GM23248 (cell line): ENCODE data around the gene CLPSL2.

ENCODE experiments used
- EZH2 ChIP-seq: fragments of 200-600 bp; sonication (generic); IDR thresholded peaks from 2 replicates; pipeline ENCODE4 v1.6.1; 2018; ENCODE audit warnings: antibody characterized with exemption, mild to moderate bottlenecking; ENCODE audit not compliant: insufficient read depth, poor library complexity, severe bottlenecking
- EZH2phosphoT487 ChIP-seq: fragments of 200-600 bp; sonication (generic); IDR thresholded peaks from 2 replicates; pipeline ENCODE4 v1.6.1; 2018; ENCODE audit warnings: antibody characterized with exemption, moderate library complexity, mild to moderate bottlenecking, low read depth; ENCODE audit not compliant: insufficient read depth

DNA sequence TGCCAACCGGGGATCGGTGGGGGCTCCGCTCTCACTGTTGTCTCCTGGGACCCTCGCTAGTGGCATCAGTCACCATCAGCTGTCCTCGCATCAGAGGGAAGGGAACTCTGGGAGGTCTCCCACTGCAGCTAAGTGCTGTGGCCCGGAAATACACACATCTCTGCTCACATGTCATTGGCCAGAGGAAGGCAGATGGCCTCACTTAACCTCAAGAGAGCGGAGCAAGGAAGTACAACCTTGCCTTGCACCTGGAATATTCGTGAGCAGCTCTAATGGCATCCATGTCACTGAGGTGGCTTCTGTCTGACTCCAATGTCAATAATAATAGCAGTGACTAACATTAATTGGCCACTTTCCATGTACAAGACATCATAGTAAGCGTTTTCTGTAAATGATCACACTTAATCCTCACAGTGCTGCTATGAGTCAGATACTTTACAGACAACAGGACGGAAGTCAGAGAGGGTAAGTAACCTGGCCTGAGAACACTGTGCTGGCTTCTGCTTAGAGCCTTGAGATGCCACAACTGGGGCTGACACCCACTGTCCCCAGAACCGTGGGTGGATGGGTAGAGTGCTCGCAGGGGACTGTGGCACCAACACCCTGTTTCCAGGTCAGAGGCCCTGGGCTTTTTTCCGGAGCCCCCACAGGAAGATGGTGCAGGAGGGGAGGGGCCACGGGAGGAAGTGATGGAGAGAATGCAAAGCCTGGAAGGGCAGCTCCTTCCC, 34.7 kb downstream of the CLPSL2 start:
- TF ChIP-seq EZH2phosphoT487 (no peak), EZH2 (no peak)
